Lung (tissue), 16 donors: ENCODE results near the gene DIS3. TPM values are rescaled to one million over a fixed set of nuclear protein-coding genes. Genes with fewer than 3 reads are reported as not detected.

ENCODE experiments used
- ATAC-seq: fragments of 200-7000 bp; cut with Tn5 transposase; one replicate; pipeline ENCODE4 v1.9.1; 2020; ENCODE audit warnings: moderate number of reproducible peaks; ENCODE audit not compliant: insufficient read depth, low FRiP score
- DNase-seq, 3 donors: peaks; one replicate each; pipeline ENCODE4 v3.0.0-alpha.2; 2013 to 2017
- H3K27ac ChIP-seq, 2 donors: one replicate each; pipeline ENCODE4 v1.5.1; 2013; ENCODE audit warnings: mild to moderate bottlenecking in 2 of 2, moderate library complexity in 2 of 2, control low read depth in 1 of 2, inconsistent platforms in 1 of 2, low read depth in 1 of 2, low read length in 1 of 2
- H3K27me3 ChIP-seq, 3 donors: one replicate each; pipeline ENCODE4 v1.5.1; 2013; ENCODE audit warnings: low read length in 2 of 3; ENCODE audit not compliant: control insufficient read depth in 3 of 3, insufficient read depth in 3 of 3
- H3K36me3 ChIP-seq, 4 donors: one replicate each; pipeline ENCODE4 v1.5.1; 2013; ENCODE audit warnings: low read length in 4 of 4, mild to moderate bottlenecking in 1 of 4, moderate library complexity in 1 of 4; ENCODE audit not compliant: control insufficient read depth in 4 of 4, insufficient read depth in 4 of 4
- H3K4me1 ChIP-seq, 5 donors: one replicate each; pipeline ENCODE4 v1.5.1; 2013; ENCODE audit warnings: low read length in 5 of 5, mild to moderate bottlenecking in 2 of 5, moderate library complexity in 1 of 5; ENCODE audit not compliant: control insufficient read depth in 5 of 5, insufficient read depth in 5 of 5
- H3K4me3 ChIP-seq: one replicate; pipeline ENCODE4 v1.5.1; 2013; ENCODE audit warnings: mild to moderate bottlenecking, control low read depth, moderate library complexity
- H3K9ac ChIP-seq, 2 donors: one replicate each; pipeline ENCODE4 v1.5.1; 2013; ENCODE audit warnings: low read length in 2 of 2, control low read depth in 1 of 2; ENCODE audit not compliant: insufficient read depth in 1 of 2
- H3K9me3 ChIP-seq, 4 donors: one replicate each; pipeline ENCODE4 v1.5.1; 2013; ENCODE audit warnings: low read length in 3 of 4, mild to moderate bottlenecking in 1 of 4, moderate library complexity in 1 of 4; ENCODE audit not compliant: control insufficient read depth in 4 of 4, insufficient read depth in 3 of 4
- CTCF ChIP-seq: IDR thresholded peaks from 2 replicates; pipeline ENCODE4 v1.5.1; 2012; ENCODE audit warnings: mild to moderate bottlenecking; ENCODE audit errors: control extremely low read depth, extremely low read depth
- WGBS, 2 donors: extraction: QIAGEN DNeasy Blood & Tissue Kit; methylation state at CpG; one replicate each; pipeline ENCODE4 v1.1.7; 2013; 5-methylcytosine and 5-hydroxymethylcytosine counted together
- long read RNA-seq, 5 donors: transcript quantifications; one replicate each; lab custom pipeline, GENCODE V29; 2026
- polyA plus RNA-seq, 2 donors: library from polyadenylated mRNA; stranded (reverse); fragments of 200-250 nt; gene quantifications; one replicate each; pipeline ENCODE4 v1.2.1, GENCODE V29; 2013
- total RNA-seq, 2 donors: library from RNA; depleted of rRNA in 1 of 2; stranded (reverse); fragments of >200 nt in 1 of 2; gene quantifications; one replicate each; pipeline ENCODE4 v1.2.1, GENCODE V29; 2014 to 2021
- donor health status: control.
- donor health status: control.
- donor health status: Bipolar disorder and iron deficiency.
- donor health status: healthy.
- donor health status: DM: yes; HTN: yes; CAD: no.

The DIS3 gene
- total RNA-seq (10 to 100 TPM; 30.9 to 40.4 TPM), polyA plus RNA-seq (10 to 100 TPM; 11.2 to 13.5 TPM)
- long read RNA-seq, donor 1, full-length matches to known transcripts = 2 of 11 reads
- long read RNA-seq, donor 1, partial matches to known transcripts = 9 of 11 reads
- long read RNA-seq, donor 1, other reads (novel, unspliced or antisense) = 0 of 11 reads
- long read RNA-seq, donor 2, full-length matches to known transcripts = 1 of 7 reads
- long read RNA-seq, donor 2, partial matches to known transcripts = 6 of 7 reads
- long read RNA-seq, donor 2, other reads (novel, unspliced or antisense) = 0 of 7 reads
- long read RNA-seq, donor 3, partial matches to known transcripts = 9 of 9 reads
- long read RNA-seq, donor 3, other reads (novel, unspliced or antisense) = 0 of 9 reads
- long read RNA-seq, donor 4 = 0 reads
- long read RNA-seq, donor 5, full-length matches to known transcripts = 4 of 9 reads
- long read RNA-seq, donor 5, partial matches to known transcripts = 5 of 9 reads
- long read RNA-seq, donor 5, other reads (novel, unspliced or antisense) = 0 of 9 reads

GRCh38 chr13:72781451-72782439 is at the start of gene DIS3, which contains the start of gene PIBF1:
TSS of gene DIS3 (minus strand) at chr13:72781900. CDS start at chr13:72781832, 68 bp downstream.
TSS of gene PIBF1 (plus strand) at chr13:72782133. CDS start at chr13:72783470, 1,337 bp downstream.
- Histone ChIP-seq H3K4me3 (peak within 1 kb of the TSS; percentile 95), H3K27me3 (no peaks in the 10 kb centered on the region), H3K9me3 (no peaks in the 10 kb centered on the region), H3K9ac (peak within 1 kb of the TSS; percentile 87), H3K4me1 (peaks cover 2 to 24% (median 10%) of the 10 kb centered on the region in 5 donors), H3K27ac (peak within 1 kb of the TSS; percentile 89 to 96), H3K36me3 (peaks cover 4 to 28% (median 18%) of the 10 kb centered on the region in 4 donors)
- peak; percentile 100 for ATAC-seq
- 0% methylated on average over 80 to 81 of the region's 81 CpGs for WGBS, 2 donors
- DNase-seq = peak; percentile 98 to 99 (median 99)
- TF ChIP-seq CTCF = no peak

- Histone ChIP-seq H3K9me3 (no peaks in the 10 kb centered on the region), H3K9ac (no peak overlapping the region), H3K27ac (no peak overlapping the region), H3K36me3 (peaks cover 4 to 19% (median 11%) of the 10 kb centered on the region in 4 donors), H3K4me3 (no peak overlapping the region), H3K27me3 (no peaks in the 10 kb centered on the region), H3K4me1 (peaks cover 0 to 7% (median 0%) of the 10 kb centered on the region in 5 donors)
- TF ChIP-seq CTCF = no peak
- DNase-seq (no peak), ATAC-seq (no peak)
- 76 to 86% methylated on average over 3 of the region's 3 CpGs for WGBS, 2 donors
These were observed 42.0 kb upstream of the DIS3 start for GRCh38 chr13:72823724-72824123.

- no peak for DNase-seq
- H3K27ac ChIP-seq = no peak overlapping the region
- ATAC-seq = no peak
- H3K9me3 ChIP-seq = no peaks in the 10 kb centered on the region
- H3K4me1 ChIP-seq = peaks cover 0 to 7% (median 0%) of the 10 kb centered on the region in 5 donors
- no peaks in the 10 kb centered on the region for H3K27me3 ChIP-seq
- H3K4me3 ChIP-seq = no peak overlapping the region
- peaks cover 4 to 19% (median 11%) of the 10 kb centered on the region in 4 donors for H3K36me3 ChIP-seq
- TF ChIP-seq CTCF = no peak
- no peak overlapping the region for H3K9ac ChIP-seq
- WGBS, 2 donors = 94 to 96% methylated on average over 2 of the region's 2 CpGs
These were observed 41.4 kb upstream of the DIS3 start for GRCh38 chr13:72823081-72823480.
